BLaER1 treated with 17β-estradiol and CSF1 and Interleukin-3, amounts not matched to agents 10 nM and 100 nM (cell line): ENCODE results near the gene ZNF326.

Experiments
- H3K27ac ChIP-seq, 11 experiments: shearing (Covaris generic); formaldehyde crosslinking; 2 replicates each; pipeline ENCODE4 v1.8.1; 2022
- H3K27me3 ChIP-seq, 11 experiments: shearing (Covaris generic); formaldehyde crosslinking; 2 replicates each; pipeline ENCODE4 v1.8.1; 2022
- H3K36me3 ChIP-seq, 11 experiments: shearing (Covaris generic); formaldehyde crosslinking; 2 replicates each; pipeline ENCODE4 v1.8.1; 2022
- H3K4me1 ChIP-seq, 10 experiments: shearing (Covaris generic); formaldehyde crosslinking; 2 replicates each; pipeline ENCODE4 v1.8.1; 2022
- H3K4me2 ChIP-seq, 11 experiments: shearing (Covaris generic); formaldehyde crosslinking; 2 replicates each; pipeline ENCODE4 v1.8.1; 2022
- H3K4me3 ChIP-seq, 10 experiments: shearing (Covaris generic); formaldehyde crosslinking; 2 replicates each; pipeline ENCODE4 v1.8.1; 2022
- H3K9ac ChIP-seq, 11 experiments: shearing (Covaris generic); formaldehyde crosslinking; 2 replicates each; pipeline ENCODE4 v1.8.1; 2022
- H3K9me3 ChIP-seq, 11 experiments: shearing (Covaris generic); formaldehyde crosslinking; replicated peaks in 1 of 11; 2 replicates each; pipeline ENCODE4 v1.8.1; 2022
- H4K20me1 ChIP-seq, 11 experiments: shearing (Covaris generic); formaldehyde crosslinking; 2 replicates each; pipeline ENCODE4 v1.8.1; 2022
- Cebpa-rat ChIP-seq, 11 experiments: shearing (Covaris generic); IDR thresholded peaks; 2 replicates each; pipeline ENCODE4 v1.8.1; 2022

Gene ZNF326

GRCh38 chr1:89952605-89953130 lies 42.2 kb upstream of the ZNF326 start:
- Histone ChIP-seq H3K9ac (no peak overlapping the region), H4K20me1 (no peaks in the 10 kb centered on the region), H3K4me1 (peaks cover 33 to 81% (median 62%) of the 10 kb centered on the region in 10 experiments), H3K36me3 (peaks cover 0 to 8% (median 0%) of the 10 kb centered on the region in 11 experiments; a peak in 1 of 22 replicates), H3K4me2 (peak overlapping the region; percentile 24 to 74 (median 70); a peak in 21 of 22 replicates), H3K9me3 (peaks cover 0 to 30% (median 16%) of the 10 kb centered on the region in 11 experiments; a peak in 18 of 22 replicates), H3K4me3 (no peak overlapping the region), H3K27me3 (no peaks in the 10 kb centered on the region), H3K27ac (peak overlapping the region in 5 of 11 experiments; percentile 12 to 48 (median 45); a peak in 5 of 22 replicates)
- no peak for TF ChIP-seq Cebpa-rat (IDR thresholded peaks at IDR 0.05)

- H3K4me3 ChIP-seq = 0 out of 20 replicates have a peak overlapping the region, but pooled peaks of 1 of the 10 experiments have one; percentile 20
- H3K27me3 ChIP-seq = no peaks in the 10 kb centered on the region
- peaks cover 0 to 30% (median 16%) of the 10 kb centered on the region in 11 experiments; a peak in 18 of 22 replicates for H3K9me3 ChIP-seq
- peaks cover 0 to 8% (median 0%) of the 10 kb centered on the region in 11 experiments; a peak in 1 of 22 replicates for H3K36me3 ChIP-seq
- no peak overlapping the region for H3K9ac ChIP-seq
- peaks cover 33 to 86% (median 66%) of the 10 kb centered on the region in 10 experiments for H3K4me1 ChIP-seq
- no peaks in the 10 kb centered on the region for H4K20me1 ChIP-seq
- TF ChIP-seq Cebpa-rat (IDR thresholded peaks at IDR 0.05) = no peak
- peak overlapping the region; percentile 24 to 74 (median 70); a peak in 21 of 22 replicates for H3K4me2 ChIP-seq
- peak overlapping the region in 6 of 11 experiments; percentile 12 to 48 (median 30); a peak in 9 of 22 replicates for H3K27ac ChIP-seq
These were observed 41.7 kb upstream of the ZNF326 start for GRCh38 chr1:89953131-89953626.

GRCh38 chr1:89953929-89954328 lies 41.0 kb upstream of the ZNF326 start:
- peaks cover 0 to 9% (median 0%) of the 10 kb centered on the region in 11 experiments; a peak in 1 of 22 replicates for H3K36me3 ChIP-seq
- peaks cover 6 to 33% (median 22%) of the 10 kb centered on the region in 11 experiments for H3K9me3 ChIP-seq
- peak overlapping the region; percentile 24 to 74 (median 70); a peak in 20 of 22 replicates for H3K4me2 ChIP-seq
- 0 out of 22 replicates have a peak overlapping the region, but pooled peaks of 2 of the 11 experiments have one; percentile 12 to 17 for H3K9ac ChIP-seq
- peaks cover 33 to 93% (median 66%) of the 10 kb centered on the region in 10 experiments for H3K4me1 ChIP-seq
- H4K20me1 ChIP-seq = no peaks in the 10 kb centered on the region
- H3K27ac ChIP-seq = peak overlapping the region in 8 of 11 experiments; percentile 25 to 59 (median 48); a peak in 14 of 22 replicates
- peak overlapping the region in 2 of 10 experiments; percentile 20 to 26; a peak in 2 of 20 replicates for H3K4me3 ChIP-seq
- no peaks in the 10 kb centered on the region for H3K27me3 ChIP-seq
- no peak for TF ChIP-seq Cebpa-rat (IDR thresholded peaks at IDR 0.05)

- Histone ChIP-seq H3K36me3 (peaks cover 0 to 14% (median 0%) of the 10 kb centered on the region in 11 experiments; a peak in 4 of 22 replicates), H3K4me2 (peak overlapping the region; percentile 24 to 74 (median 70); a peak in 19 of 22 replicates), H3K9me3 (peaks cover 11 to 36% (median 27%) of the 10 kb centered on the region in 11 experiments), H3K27me3 (no peaks in the 10 kb centered on the region), H3K4me1 (peaks cover 33 to 95% (median 66%) of the 10 kb centered on the region in 10 experiments), H3K27ac (peak overlapping the region in 7 of 11 experiments; percentile 10 to 59 (median 48); a peak in 13 of 22 replicates), H4K20me1 (no peaks in the 10 kb centered on the region), H3K9ac (no peak overlapping the region), H3K4me3 (peak overlapping the region in 2 of 10 experiments; percentile 20 to 26; a peak in 2 of 20 replicates)
- no peak for TF ChIP-seq Cebpa-rat (IDR thresholded peaks at IDR 0.05)
These were observed 40.5 kb upstream of the ZNF326 start for GRCh38 chr1:89954401-89954800.

- peak overlapping the region in 2 of 11 experiments; percentile 14 to 45; a peak in 2 of 22 replicates for H3K27ac ChIP-seq
- no peak overlapping the region for H3K9ac ChIP-seq
- H3K36me3 ChIP-seq = peaks cover 0 to 20% (median 0%) of the 10 kb centered on the region in 11 experiments; a peak in 5 of 22 replicates
- no peak for TF ChIP-seq Cebpa-rat (IDR thresholded peaks at IDR 0.05)
- peaks cover 18 to 48% (median 37%) of the 10 kb centered on the region in 11 experiments for H3K9me3 ChIP-seq
- no peak overlapping the region for H3K4me3 ChIP-seq
- no peaks in the 10 kb centered on the region for H3K27me3 ChIP-seq
- H3K4me2 ChIP-seq = peak overlapping the region in 5 of 11 experiments; percentile 1 to 73 (median 63); a peak in 8 of 22 replicates
- no peaks in the 10 kb centered on the region for H4K20me1 ChIP-seq
- H3K4me1 ChIP-seq = peaks cover 33 to 91% (median 59%) of the 10 kb centered on the region in 10 experiments
These were observed 39.4 kb upstream of the ZNF326 start for GRCh38 chr1:89955311-89956205.

GRCh38 chr1:89957107-89957506 lies 37.8 kb upstream of the ZNF326 start:
- Histone ChIP-seq H3K9ac (peak overlapping the region in 4 of 11 experiments; percentile 1 to 37 (median 20); a peak in 6 of 22 replicates), H3K36me3 (peaks cover 0 to 20% (median 0%) of the 10 kb centered on the region in 11 experiments; a peak in 5 of 22 replicates), H4K20me1 (no peaks in the 10 kb centered on the region), H3K4me2 (peak overlapping the region; percentile 38 to 71 (median 51)), H3K9me3 (peaks cover 18 to 48% (median 37%) of the 10 kb centered on the region in 11 experiments), H3K4me1 (peaks cover 38 to 80% (median 57%) of the 10 kb centered on the region in 10 experiments), H3K27me3 (no peaks in the 10 kb centered on the region), H3K27ac (peak overlapping the region in 5 of 11 experiments; percentile 17 to 34 (median 31); a peak in 6 of 22 replicates), H3K4me3 (no peak overlapping the region)
- TF ChIP-seq Cebpa-rat (IDR thresholded peaks at IDR 0.05) = no peak

- no peak overlapping the region for H3K27ac ChIP-seq
- H4K20me1 ChIP-seq = no peaks in the 10 kb centered on the region
- peaks cover 0 to 20% (median 0%) of the 10 kb centered on the region in 11 experiments; a peak in 5 of 22 replicates for H3K36me3 ChIP-seq
- 0 out of 22 replicates have a peak overlapping the region, but pooled peaks of 1 of the 11 experiments have one; percentile 20 for H3K4me2 ChIP-seq
- H3K27me3 ChIP-seq = no peaks in the 10 kb centered on the region
- H3K9me3 ChIP-seq = peaks cover 19 to 52% (median 38%) of the 10 kb centered on the region in 11 experiments
- TF ChIP-seq Cebpa-rat (IDR thresholded peaks at IDR 0.05) = no peak
- H3K4me1 ChIP-seq = peaks cover 26 to 80% (median 59%) of the 10 kb centered on the region in 10 experiments
- H3K9ac ChIP-seq = no peak overlapping the region
- H3K4me3 ChIP-seq = peak overlapping the region in 1 of 10 experiments; percentile 12; a peak in 3 of 20 replicates
These were observed 35.9 kb upstream of the ZNF326 start for GRCh38 chr1:89958851-89959654.
